HG03442 (cell line): Measurements from ENCODE around the gene PCNP.
"Not testable (repeated sequence)": the region's sequence is repeated elsewhere in the genome, so short reads cannot be mapped to it uniquely, and the experiment has no call there.

Experiments
- ATAC-seq: cut with Tn5 transposase; IDR thresholded peaks from one replicate; pipeline ENCODE4 v1.9.1; 2021; ENCODE audit warnings: mild to moderate bottlenecking, moderate library complexity; ENCODE audit not compliant: unreplicated experiment

Gene PCNP

GRCh38 chr3:101573449-101574387, at the start of gene PCNP:
TSS of gene PCNP (plus strand) at chr3:101574180. CDS start at chr3:101574216, 36 bp downstream.
- peak; percentile 84 for ATAC-seq

- no peak for ATAC-seq
Observed at GRCh38 chr3:101527441-101527840, 46.5 kb upstream of the PCNP start.

GRCh38 chr3:101527906-101528305, 46.1 kb upstream of the PCNP start:
- no peak for ATAC-seq

- ATAC-seq = no peak
Observed at GRCh38 chr3:101529816-101530685, 43.9 kb upstream of the PCNP start.

GRCh38 chr3:101530686-101531047, 43.3 kb upstream of the PCNP start:
- ATAC-seq = no peak

DNA sequence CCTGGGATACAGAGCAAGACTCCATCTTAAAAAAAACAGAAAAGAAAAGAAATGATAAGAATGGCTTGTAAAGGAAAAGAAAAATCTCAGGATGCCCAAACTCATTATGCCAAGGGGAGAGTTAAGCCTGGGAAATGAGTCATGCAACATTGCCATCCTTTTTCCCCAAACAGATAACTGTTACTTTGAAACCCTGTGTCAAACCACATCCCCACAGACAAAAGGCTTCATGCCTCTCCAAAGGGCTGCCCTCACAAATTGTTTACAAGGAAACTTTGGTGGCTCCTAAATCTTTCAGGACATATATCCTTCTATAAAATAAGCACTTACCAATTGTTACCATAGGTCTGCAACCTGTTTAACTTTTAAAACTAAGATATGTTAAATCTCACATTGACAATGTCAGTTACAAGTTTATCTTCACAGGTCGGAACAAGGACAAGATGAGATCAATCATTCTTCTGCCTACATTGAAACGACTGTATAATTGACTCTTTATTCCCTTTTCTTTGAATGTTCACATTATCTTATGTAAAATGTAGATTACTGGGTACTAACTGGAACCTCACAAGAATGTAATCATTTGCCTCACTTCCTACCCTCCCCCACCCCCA, 42.4 kb upstream of the PCNP start:
- ATAC-seq = no peak

DNA sequence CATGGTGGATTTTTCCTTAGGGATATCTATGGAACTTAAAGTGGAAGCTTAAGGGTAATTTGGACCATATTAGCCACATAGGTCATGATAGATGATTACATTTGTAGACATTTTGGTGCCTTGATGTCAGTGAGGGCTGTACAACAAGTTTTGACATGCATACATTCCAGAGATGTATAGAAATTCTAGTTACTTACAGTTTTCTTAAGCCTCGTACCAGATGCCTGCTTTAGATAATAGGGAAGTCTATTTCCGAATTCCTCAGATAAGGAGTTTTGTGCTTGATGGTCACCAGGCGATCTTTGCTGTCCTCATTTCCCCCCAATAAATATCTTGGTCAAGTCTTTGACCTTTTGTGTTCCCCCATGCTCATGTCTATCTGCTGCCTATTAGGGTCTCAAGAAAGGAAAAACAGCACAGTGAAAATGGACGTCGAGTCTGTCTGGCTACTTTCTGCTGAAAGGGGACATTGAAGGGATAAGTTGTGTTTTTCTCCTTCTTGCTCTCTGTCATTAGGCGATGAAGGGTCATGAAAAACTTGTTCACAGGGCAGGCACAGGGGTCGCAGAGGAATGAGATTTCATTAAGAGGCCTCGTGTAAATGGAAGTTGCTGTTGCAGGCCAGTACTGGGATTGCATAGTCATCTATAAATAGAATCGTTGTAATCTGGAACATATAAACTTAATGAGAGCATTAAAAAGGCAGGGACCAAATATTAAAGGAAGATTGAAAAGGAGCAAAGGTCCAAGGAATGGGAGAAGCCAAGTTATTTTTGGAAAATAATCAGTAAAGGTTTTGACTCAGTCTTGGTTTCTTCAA, 41.0 kb upstream of the PCNP start:
- no peak for ATAC-seq

GRCh38 chr3:101533603-101533968, 40.4 kb upstream of the PCNP start:
- no peak for ATAC-seq

DNA sequence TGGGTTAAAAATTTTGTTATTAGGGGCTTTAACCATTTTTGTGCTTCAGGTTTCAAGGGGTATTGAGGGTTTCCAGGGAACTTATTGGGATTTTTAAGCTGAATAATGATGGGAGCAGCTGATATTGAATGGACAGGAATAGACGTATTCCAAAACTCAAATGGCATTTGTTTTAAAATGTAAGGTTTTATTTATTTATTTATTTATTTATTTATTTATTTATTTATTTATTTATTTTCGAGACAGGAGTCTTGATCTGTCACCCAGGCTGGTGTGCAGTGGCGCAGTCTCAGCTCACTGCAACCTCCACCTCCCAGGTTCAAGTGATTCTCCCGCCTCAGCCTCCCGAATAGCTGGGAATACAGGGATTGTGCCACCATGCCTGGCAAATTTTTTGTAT, 38.8 kb upstream of the PCNP start:
- ATAC-seq = no peak

GRCh38 chr3:101536266-101536665, 37.7 kb upstream of the PCNP start:
- no peak for ATAC-seq

DNA sequence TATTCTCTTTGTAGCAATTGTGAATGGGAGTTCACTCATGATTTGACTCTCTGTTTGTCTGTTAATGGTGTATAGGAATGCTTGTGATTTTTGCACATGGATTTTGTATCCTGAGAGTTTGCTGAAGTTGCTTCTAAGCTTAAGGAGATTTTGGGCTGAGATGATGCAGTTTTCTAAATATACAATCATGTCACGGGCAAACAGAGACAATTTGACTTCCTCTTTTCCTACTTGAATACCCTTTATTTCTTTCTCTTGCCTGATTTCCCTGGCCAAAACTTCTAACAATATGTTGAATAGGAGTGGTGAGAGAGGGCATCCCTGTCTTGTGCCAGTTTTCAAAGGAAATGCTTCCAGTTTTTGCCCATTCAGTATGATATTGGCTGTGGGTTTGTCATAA, 37.0 kb upstream of the PCNP start:
- ATAC-seq = not testable (repeated sequence)

DNA sequence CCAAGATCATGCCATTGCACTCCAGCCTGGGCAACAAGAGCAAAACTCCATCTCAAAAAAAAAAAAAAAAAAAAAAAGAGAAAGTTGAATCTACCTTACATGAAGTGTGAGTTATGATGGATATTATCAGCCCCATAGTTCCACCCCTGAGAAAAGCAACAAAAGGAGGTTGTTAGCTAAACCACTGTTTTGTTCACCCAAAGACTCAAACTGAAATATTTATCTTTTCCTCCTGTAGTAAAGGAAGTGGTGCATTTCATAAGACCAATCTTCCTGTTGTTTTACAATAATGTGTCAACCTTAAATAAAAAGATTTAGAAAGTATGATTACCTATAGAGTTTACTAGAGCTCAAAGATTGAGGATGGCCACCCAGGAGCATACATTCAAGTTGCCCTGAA, 31.0 kb upstream of the PCNP start:
- ATAC-seq = no peak

- ATAC-seq = no peak
Observed at GRCh38 chr3:101544161-101544850, 29.7 kb upstream of the PCNP start.

GRCh38 chr3:101548527-101549105, 25.4 kb upstream of the PCNP start:
- no peak for ATAC-seq

GRCh38 chr3:101549473-101549872, 24.5 kb upstream of the PCNP start:
- ATAC-seq = no peak

DNA sequence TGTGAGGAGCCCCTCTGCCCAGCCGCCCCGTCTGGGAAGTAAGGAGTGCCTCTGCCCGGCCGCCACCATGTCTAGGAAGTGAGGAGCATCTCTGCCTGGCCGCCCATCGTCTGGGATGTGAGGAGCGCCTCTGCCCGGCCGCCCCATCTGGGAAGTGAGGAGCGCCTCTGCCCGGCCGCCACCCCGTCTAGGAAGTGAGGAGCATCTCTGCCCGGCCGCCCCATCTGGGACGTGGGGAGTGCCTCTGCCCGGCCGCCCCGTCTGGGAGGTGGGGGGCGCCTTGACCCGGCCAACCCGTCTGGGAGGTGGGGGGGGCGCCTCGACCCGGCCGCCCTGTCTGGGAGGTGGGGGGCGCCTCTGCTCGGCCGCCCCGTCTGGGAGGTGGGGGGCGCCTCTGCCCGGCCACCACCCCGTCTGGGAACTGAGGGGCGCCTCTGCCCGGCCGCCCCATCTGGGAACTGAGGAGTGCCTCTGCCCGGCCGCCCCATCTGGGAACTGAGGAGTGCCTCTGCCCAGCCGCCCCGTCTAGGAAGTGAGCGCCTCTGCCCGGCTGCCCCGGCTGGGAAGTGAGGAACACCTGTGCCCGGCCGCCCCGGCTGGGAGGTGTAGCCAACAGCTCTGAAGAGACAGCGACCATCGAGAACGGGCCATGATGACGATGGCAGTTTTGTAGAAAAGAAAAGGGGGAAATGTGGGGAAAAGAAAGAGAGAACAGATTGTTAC, 22.5 kb upstream of the PCNP start:
- ATAC-seq = not testable (repeated sequence)

GRCh38 chr3:101553381-101553780, 20.6 kb upstream of the PCNP start:
- not testable (repeated sequence) for ATAC-seq

GRCh38 chr3:101556064-101556463, 17.9 kb upstream of the PCNP start:
- no peak for ATAC-seq
